Mesenteric fat pad (tissue), 1 donor: ENCODE results near the gene OR3A2. TPM values are rescaled to one million over a fixed set of nuclear protein-coding genes. Genes with fewer than 3 reads are reported as not detected.
"Not testable (repeated sequence)": the region's sequence is repeated elsewhere in the genome, so short reads cannot be mapped to it uniquely, and the experiment has no call there.

ENCODE experiments used
- DNase-seq: peaks from one replicate; pipeline ENCODE4 v3.0.0-alpha.2; 2020; ENCODE audit warnings: low spot score
- total RNA-seq: library from RNA; stranded (reverse); fragmentation: NEBNext Ultra II Directional; extraction: Animal tissue kit (Norgen Biotek cat#: 25700); gene quantifications from one replicate; pipeline ENCODE4 v1.2.1, GENCODE V29; 2021
- donor health status: DM: yes; HTN: yes; CAD: no.

The OR3A2 gene
- total RNA-seq, 1 donor from 2014 or later: 1.2 TPM

DNA sequence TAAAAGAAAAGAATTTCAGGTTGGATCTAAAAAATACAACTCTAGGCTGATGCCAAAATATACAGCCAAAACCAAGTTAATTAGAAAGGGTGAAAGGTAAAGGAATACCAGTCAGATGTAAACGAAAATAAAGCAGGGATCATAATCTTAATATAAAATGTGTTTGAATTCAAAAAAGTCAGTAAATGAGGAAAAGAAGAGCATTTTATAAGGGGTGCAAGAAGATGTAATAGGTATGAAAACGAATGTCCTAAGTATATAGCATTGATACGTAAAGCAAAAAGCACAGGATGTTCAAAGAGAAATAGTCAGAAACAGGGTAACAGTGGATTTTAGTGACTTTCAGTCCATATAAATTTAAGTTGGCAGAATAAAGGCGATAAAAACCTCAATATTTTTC lies 90.5 kb downstream of the OR3A2 start:
- DNase-seq: no peak

DNA sequence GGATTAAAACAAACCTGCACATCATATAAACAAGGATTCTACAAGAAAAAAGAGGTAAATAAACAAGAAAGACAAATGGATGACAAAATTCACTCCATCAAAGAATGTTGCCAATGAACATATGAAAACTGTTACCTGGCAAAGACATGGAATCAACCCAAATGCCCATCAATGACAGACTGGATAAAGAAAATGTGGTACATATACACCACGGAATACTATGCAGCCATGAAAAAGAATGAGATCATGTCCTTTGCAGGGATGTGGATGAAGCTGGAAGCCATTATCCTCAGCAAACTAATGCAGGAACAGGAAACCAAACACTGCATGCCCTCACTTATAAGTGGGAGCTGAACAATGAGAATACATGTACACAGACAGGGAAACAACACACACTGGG lies 92.6 kb downstream of the OR3A2 start:
- DNase-seq: not testable (repeated sequence)

DNA sequence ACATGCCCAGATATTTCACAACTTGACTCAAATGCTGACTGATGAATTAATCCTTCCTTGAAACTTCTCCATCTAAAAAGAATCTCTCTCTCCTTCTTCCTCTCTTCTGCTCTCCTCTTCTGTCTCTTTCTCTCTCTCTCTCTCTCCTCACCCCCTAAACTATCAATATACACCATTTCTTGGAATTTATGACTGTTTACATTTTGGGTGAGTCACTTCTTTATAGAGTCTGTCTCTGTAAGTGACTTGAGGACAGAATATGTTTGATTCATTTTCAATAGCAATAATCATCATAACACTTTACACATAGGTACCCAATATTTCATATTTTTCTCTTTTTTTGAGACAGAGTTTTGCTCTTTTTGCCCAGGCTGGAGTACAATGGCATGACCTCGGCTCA lies 103.2 kb downstream of the OR3A2 start:
- no peak for DNase-seq

DNA sequence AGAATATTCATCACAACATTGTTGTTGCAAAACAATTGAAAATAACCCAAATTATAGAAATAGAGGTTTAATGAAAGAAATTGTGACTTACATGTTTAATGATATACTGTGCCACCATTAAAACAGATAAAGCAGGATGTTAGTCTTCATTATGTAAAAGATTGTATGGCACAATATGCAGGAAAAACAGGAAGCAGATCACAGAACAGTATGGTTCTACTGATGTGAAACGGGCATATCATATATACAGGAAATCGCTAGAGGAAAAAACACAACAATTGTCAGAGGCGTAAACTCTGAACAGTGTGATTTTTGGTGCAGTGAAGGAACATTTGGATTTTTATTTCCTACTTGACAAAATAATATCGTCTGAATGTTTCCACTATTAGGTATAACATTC lies 110.0 kb downstream of the OR3A2 start:
- DNase-seq: no peak

DNA sequence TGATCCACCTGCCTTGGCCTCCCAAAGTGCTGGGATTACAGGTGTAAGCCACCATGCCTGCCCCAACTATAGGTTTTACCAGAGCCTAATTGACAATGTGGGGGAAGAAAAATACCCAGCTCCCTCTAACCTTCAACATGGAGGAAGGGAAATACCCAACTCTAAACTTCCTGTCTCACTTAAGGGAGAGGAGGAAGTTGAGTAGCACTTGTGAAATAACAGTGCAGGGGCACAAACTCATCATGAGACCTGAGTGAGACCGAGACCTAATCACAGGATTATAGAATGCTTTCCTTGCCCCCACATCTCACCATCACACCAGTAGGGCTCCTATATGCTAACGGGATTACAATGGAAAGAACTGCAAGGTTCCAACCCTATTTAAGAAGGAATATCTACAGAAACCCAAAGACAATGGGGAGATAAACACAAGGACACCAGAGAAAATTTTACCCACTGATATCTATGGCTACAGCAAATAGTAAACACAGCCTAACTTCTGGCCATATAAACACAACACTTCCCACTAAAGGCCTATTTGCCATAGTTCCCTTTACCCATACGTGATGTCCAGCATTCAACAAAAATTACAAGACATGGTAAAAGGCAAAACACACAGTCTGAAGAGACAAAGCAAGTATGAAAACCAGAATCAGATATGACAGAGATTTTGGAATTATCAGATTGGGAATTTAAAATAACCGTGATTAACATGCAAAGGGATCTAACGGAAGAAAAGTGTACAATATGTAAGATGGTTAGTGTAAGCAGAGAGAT lies 114.8 kb downstream of the OR3A2 start:
- no peak for DNase-seq

DNA sequence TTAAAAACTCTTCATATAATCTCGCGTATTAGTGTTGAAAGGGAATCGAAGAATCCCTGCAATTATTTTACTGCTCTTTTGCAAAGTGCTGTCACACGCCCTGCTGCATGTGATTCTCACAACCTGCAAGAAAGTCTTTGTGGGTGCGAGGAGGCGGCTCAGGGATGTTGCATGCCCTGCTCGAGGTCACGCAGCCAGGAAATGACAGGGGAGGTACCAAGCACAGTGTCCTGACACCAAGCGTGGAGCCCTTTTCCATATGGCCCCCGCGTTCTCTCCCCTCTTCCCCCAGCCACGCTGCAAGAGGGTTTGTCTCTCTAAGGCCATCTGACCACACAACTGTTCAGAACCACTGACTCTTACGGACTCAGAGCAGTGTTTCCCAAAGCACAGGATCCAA lies 125.5 kb downstream of the OR3A2 start:
- DNase-seq: no peak

DNA sequence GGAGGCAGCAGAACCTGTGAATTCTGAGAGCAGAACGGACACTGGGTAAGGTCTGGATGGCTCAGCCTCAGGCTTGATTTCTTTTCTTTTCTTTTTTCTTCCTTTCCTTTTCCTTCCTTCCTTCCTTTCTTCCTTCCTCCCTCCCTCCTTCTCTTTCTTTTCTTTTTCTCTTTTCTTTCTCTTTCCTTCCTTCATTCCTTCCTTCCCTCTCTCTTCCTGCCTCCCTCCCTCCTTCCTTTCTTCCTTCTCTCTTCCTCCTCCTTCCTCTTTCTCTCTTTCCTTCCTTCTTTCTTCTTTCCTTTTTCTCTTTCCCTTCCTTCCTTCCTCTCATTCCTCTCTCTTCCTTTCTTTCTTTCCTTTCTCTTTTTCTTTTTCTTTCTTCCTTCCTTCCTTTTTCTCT lies 125.9 kb downstream of the OR3A2 start:
- DNase-seq: no peak

DNA sequence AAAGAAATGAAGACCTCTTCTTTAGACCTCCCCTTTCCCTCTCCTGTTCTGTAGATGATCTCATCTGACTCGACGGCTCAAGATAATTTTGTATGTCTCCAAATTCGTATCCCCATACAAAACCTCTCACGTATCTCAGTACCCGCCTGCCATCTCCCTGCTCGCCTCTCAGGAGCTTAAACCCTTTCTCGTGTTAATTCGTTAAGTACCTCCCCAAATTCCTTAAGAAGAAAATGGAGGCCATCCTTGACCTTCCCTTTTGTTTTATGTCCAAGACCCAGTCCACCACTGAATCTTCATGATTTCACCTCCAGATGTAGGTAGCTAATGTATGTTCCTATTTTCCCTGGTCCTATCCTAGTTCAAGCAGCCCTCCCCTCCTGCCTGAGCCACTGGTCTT lies 129.5 kb downstream of the OR3A2 start:
- no peak for DNase-seq

DNA sequence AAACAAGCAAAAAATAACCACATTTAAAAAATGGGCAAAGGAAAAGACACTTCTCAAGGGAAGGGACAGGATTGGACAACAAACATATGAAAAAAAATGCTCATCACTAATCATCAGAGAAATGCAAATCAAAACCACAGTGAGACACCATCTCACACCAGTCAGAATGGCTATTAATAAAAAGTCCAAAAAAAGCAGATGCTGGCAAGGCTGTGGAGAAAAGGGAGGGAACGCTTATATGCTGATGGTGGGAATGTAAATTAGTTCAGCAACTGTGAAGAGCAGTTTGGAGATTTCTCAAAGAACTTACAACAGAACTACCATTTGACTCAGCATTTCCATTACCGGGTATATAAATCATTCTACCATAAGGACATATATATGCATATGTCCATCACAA lies 137.1 kb downstream of the OR3A2 start:
- not testable (repeated sequence) for DNase-seq

DNA sequence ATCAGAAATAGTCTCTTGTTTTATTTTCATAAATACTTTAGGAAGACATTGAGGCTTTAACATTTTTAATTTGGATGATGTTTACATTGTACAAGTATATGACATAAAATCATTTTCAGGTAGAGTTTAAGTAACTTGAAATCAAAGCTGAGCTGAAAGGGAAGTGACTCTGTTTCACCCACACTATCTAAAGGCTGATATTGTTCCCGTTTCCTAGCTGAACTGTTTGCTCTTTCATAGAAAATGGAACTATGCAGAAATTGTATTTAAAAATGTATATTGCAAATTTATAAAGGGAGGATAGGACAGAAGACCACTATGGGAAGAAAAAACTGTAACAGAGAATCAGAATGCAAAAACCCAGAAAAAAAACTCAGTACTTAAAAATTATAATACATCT lies 141.3 kb downstream of the OR3A2 start:
- DNase-seq: not testable (repeated sequence)

DNA sequence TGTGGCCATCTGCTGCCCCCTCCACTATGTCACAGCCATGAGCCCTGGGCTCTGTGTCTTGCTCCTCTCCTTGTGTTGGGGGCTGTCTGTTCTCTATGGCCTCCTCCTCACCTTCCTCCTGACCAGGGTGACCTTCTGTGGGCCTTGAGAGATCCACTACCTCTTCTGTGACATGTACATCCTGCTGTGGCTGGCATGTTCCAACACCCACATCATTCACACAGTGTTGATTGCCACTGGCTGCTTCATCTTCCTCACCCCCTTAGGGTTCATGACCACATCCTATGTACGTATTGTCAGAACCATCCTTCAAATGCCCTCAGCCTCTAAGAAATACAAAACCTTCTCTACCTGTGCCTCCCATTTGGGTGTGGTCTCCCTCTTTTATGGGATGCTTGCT lies 145.1 kb downstream of the OR3A2 start:
- not testable (repeated sequence) for DNase-seq

DNA sequence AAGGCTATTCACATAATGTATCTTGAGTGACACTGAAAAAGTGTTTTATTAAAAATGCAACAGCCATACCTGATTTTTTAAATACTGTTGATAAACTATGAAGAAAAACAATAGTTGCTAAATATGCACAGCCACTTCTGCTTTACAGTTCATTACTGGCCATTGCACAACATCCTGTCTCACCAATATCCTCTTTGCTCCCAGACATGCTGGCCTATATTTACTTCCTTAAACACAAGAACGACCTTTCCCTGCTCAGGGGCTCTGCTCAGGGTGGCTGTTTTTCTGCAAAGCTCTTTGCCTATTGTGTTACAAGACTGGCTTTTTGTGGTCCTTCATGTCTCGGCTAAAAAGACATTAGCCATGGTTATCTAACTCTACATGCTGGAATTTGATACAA lies 147.4 kb downstream of the OR3A2 start:
- not testable (repeated sequence) for DNase-seq

DNA sequence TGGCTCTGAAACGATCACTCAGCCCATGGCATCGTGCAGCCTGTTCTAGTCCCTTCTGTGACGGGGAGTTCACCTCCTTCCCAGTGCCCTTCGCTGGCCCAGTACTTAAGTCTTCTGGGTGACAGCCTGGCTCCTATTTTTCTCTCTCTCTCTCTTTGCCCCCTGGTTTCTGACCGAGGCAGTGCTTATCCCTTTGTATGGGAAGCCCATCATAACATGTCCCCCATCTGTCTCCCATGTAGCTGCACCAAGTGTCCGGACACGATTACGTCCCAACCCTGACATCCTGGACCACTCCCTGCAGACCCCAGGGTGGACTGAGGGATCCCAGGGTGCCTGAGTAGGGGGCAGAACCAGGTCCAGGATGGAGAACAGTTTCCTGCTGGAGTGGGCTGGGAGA lies 153.8 kb downstream of the OR3A2 start:
- not testable (repeated sequence) for DNase-seq

Other genes with a start within 250 kb of the OR3A2 start
- gene OR1A2, start 188.8 kb downstream of the OR3A2 start, total RNA-seq: not detected
- not detected for gene OR1A1, start 178.6 kb downstream of the OR3A2 start, total RNA-seq
- gene OR3A1, start 87.9 kb downstream of the OR3A2 start, total RNA-seq: not detected
- not detected for gene OR1E1, start 12.1 kb upstream of the OR3A2 start, total RNA-seq
- gene OR3A3, start 25.1 kb upstream of the OR3A2 start, total RNA-seq: not detected
- gene OR1E2, start 47.5 kb upstream of the OR3A2 start, total RNA-seq: not detected
- not detected for gene SPATA22, start 85.5 kb upstream of the OR3A2 start, total RNA-seq
- gene ASPA, start 89.7 kb upstream of the OR3A2 start, total RNA-seq: 10.1 TPM
- 1.2 TPM for gene TRPV3, start 171.5 kb upstream of the OR3A2 start, total RNA-seq
- gene TRPV1, start 223.1 kb upstream of the OR3A2 start, total RNA-seq: 6.7 TPM
- gene SHPK, start 249.9 kb upstream of the OR3A2 start, total RNA-seq: 17.7 TPM